ENCODE data around the gene GABBR1.

DNA sequence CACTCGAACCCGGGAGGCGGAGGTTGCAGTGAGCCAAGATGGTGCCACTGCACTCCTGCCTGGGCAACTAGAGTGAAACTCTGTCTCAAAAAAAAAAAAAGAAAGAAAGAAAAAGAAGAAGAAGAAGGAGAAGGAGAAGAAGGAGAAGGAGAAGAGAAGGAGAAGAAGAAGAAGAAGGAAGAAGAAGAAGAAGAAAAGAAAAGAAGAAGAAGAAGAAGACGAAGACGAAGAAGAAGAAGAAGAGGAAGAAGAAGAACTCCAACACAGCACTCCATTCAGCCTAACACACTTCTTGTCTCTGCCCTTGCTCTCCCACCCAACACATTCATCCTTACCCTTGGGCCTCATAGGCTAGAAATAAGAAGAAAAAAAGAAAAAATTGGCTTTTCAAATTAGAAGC, 41.0 kb upstream of the GABBR1 start:
- no peak for TF ChIP-seq POLR2A (IDR thresholded peaks at IDR 0.05)
- TF ChIP-seq, protein P1, sequence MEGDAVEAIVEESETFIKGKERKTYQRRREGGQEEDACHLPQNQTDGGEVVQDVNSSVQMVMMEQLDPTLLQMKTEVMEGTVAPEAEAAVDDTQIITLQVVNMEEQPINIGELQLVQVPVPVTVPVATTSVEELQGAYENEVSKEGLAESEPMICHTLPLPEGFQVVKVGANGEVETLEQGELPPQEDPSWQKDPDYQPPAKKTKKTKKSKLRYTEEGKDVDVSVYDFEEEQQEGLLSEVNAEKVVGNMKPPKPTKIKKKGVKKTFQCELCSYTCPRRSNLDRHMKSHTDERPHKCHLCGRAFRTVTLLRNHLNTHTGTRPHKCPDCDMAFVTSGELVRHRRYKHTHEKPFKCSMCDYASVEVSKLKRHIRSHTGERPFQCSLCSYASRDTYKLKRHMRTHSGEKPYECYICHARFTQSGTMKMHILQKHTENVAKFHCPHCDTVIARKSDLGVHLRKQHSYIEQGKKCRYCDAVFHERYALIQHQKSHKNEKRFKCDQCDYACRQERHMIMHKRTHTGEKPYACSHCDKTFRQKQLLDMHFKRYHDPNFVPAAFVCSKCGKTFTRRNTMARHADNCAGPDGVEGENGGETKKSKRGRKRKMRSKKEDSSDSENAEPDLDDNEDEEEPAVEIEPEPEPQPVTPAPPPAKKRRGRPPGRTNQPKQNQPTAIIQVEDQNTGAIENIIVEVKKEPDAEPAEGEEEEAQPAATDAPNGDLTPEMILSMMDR (IDR thresholded peaks at IDR 0.05) = no peak
